Type B pancreatic cell (in vitro differentiated cells): ENCODE data around the gene ATL2. TPM values are rescaled to one million over a fixed set of nuclear protein-coding genes. Genes with fewer than 3 reads are reported as not detected.

Source experiments
- DNase-seq: peaks from one replicate; pipeline ENCODE4 v3.0.0; 2021; ENCODE audit warnings: mixed read lengths; ENCODE audit not compliant: unreplicated experiment; ENCODE audit errors: extremely low spot score
- H3K27ac Mint-ChIP-seq: 2 replicates; pipeline ENCODE4 v1.8.0; 2021; ENCODE audit warnings: mild to moderate bottlenecking, mixed read lengths
- H3K27me3 Mint-ChIP-seq: 2 replicates; pipeline ENCODE4 v1.8.0; 2021; ENCODE audit warnings: mixed read lengths
- H3K36me3 Mint-ChIP-seq: 2 replicates; pipeline ENCODE4 v1.8.0; 2021; ENCODE audit warnings: mixed read lengths
- H3K4me1 Mint-ChIP-seq: one replicate; pipeline ENCODE4 v1.8.0; 2021; ENCODE audit warnings: mixed read lengths; ENCODE audit not compliant: unreplicated experiment
- H3K4me3 Mint-ChIP-seq: 2 replicates; pipeline ENCODE4 v1.8.0; 2021; ENCODE audit warnings: mild to moderate bottlenecking, mixed read lengths
- H3K9me3 Mint-ChIP-seq: 2 replicates; pipeline ENCODE4 v1.8.0; 2021; ENCODE audit warnings: mixed read lengths
- total RNA-seq: library from RNA; stranded (reverse); gene quantifications from 2 replicates; pipeline ENCODE4 v1.2.1, GENCODE V29; 2021; ENCODE audit warnings: low replicate concordance
- TF ChIP-seq, protein P1 (sequence below): fragments of 200-600 bp; sonication (generic); conservative IDR thresholded peaks from 2 replicates; pipeline ENCODE4 v1.5.0; 2021; ENCODE audit warnings: antibody characterized with exemption, mild to moderate bottlenecking

The ATL2 gene
- total RNA-seq, 1 donor from 2014 or later = 62.6 TPM

DNA sequence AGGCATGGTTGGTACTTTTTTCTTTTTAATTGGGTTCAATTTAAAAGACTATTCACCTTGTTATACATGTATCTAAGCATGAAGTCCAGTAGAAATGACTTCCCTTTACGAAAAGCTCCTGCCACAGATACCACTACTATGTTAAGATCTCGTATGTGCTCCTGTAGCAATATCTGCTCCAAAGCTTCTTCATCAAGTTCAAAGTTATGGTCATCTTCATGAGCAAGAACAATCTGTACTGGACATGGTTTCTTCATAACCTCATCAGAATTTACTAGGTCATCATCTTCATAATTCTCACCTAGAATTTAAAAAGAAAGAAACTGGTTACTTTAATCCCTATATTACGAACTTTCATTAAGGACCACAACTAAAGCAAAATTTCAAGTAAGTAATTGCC is 33.9 kb downstream of the ATL2 start:
- Mint-ChIP-seq H3K36me3 (peaks cover 24% of the 10 kb centered on the region), H3K4me1 (no peaks in the 10 kb centered on the region), H3K27me3 (no peaks in the 10 kb centered on the region)

DNA sequence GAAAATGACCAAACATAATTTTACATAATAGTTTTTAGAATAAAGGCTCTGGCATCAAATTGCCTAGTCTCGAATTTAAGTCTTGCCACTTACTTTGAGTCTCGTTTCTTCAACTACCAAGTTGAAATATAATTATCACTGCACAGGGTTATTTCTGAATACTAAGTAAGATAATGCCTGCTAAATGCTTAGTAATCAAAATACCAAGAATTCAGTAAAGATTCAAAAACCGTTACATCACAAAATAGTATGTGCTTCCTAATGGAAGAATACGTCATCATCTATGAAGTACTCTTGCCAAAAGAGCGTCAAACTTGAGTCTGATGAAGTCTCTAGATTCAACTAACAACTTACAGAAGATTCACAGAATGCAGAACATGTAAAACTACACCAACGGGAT is 40.5 kb downstream of the ATL2 start:
- TF ChIP-seq, protein P1, sequence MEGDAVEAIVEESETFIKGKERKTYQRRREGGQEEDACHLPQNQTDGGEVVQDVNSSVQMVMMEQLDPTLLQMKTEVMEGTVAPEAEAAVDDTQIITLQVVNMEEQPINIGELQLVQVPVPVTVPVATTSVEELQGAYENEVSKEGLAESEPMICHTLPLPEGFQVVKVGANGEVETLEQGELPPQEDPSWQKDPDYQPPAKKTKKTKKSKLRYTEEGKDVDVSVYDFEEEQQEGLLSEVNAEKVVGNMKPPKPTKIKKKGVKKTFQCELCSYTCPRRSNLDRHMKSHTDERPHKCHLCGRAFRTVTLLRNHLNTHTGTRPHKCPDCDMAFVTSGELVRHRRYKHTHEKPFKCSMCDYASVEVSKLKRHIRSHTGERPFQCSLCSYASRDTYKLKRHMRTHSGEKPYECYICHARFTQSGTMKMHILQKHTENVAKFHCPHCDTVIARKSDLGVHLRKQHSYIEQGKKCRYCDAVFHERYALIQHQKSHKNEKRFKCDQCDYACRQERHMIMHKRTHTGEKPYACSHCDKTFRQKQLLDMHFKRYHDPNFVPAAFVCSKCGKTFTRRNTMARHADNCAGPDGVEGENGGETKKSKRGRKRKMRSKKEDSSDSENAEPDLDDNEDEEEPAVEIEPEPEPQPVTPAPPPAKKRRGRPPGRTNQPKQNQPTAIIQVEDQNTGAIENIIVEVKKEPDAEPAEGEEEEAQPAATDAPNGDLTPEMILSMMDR = no peak
- Mint-ChIP-seq H3K4me3 (no peak overlapping the region), H3K27ac (no peak overlapping the region), H3K27me3 (no peaks in the 10 kb centered on the region), H3K9me3 (no peaks in the 10 kb centered on the region), H3K4me1 (no peaks in the 10 kb centered on the region), H3K36me3 (peaks cover 27% of the 10 kb centered on the region)
- no peak for DNase-seq

More for the DNA sequence above, 33.9 kb downstream of the ATL2 start:
- Mint-ChIP-seq H3K4me3 (no peak overlapping the region), H3K27ac (no peak overlapping the region), H3K9me3 (peaks cover 5% of the 10 kb centered on the region)
- TF ChIP-seq, protein P1 = no peak
- no peak for DNase-seq

DNA sequence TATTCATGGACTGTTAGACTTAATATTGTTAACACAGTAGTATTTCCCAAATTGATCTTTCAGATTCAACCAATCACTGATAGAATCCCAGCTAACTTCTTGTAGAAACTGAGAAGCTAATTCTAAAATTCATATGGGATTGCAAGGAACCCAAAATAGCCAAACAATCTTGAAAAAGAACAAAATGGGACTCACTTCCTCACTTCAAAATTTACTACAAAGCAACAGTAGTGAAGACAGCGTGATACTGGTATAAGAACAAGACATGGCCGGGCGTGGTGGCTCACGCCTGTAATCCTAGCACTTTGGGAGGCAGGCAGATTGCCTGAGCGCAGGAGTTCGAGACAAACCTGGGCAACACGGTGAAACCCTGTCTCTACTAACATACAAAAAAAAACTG is 46.3 kb downstream of the ATL2 start:
- H3K9me3 Mint-ChIP-seq = no peaks in the 10 kb centered on the region
- H3K27me3 Mint-ChIP-seq = no peaks in the 10 kb centered on the region
- TF ChIP-seq, protein P1 = no peak
- H3K4me3 Mint-ChIP-seq = no peak overlapping the region
- peaks cover 5% of the 10 kb centered on the region for H3K4me1 Mint-ChIP-seq
- peaks cover 35% of the 10 kb centered on the region for H3K36me3 Mint-ChIP-seq
- H3K27ac Mint-ChIP-seq = no peak overlapping the region
- no peak for DNase-seq

DNA sequence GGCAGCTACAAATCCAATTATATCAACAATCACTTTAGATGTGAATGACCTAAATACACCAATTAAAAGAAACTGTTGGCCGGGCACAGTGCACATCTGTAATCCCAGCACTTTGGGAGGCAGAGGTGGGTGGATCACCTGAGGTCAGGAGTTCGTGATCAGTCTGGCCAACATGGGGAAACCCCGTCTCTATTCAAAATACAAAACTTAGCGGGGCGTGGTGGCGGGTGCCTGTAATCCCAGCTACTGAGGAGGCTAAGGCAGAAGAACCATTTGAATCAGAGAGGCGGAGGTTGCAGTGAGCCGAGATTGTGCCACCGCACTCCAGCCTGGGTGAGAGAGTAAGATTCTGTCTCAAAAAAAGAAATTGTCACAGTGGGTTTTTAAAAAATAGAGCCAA is 49.5 kb downstream of the ATL2 start:
- H3K9me3 Mint-ChIP-seq = no peaks in the 10 kb centered on the region
- DNase-seq = no peak
- peaks cover 19% of the 10 kb centered on the region for H3K4me1 Mint-ChIP-seq
- H3K4me3 Mint-ChIP-seq = no peak overlapping the region
- TF ChIP-seq, protein P1 = no peak
- H3K27ac Mint-ChIP-seq = no peak overlapping the region
- no peaks in the 10 kb centered on the region for H3K27me3 Mint-ChIP-seq
- H3K36me3 Mint-ChIP-seq = peaks cover 36% of the 10 kb centered on the region

DNA sequence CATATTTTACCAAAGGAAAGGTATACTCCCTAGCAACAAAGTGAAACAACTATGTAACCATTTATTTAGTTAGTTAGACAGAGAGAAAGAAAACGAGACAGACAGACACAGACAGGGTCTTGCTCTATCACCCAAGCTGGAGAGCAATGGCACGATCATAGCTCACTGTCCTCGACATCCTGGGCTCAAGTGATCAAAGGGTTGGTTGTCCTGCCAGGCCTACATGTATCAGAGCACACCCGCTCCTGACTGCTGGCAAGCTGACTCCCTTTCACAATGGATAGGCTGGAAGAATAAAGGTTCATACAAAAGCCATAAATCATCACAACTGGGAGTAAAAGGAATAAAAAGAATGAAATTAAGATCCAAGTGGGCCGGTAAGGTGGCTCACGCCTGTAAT is 53.5 kb downstream of the ATL2 start:
- H3K4me3 Mint-ChIP-seq = no peak overlapping the region
- H3K4me1 Mint-ChIP-seq = peaks cover 19% of the 10 kb centered on the region
- H3K36me3 Mint-ChIP-seq = peaks cover 21% of the 10 kb centered on the region
- no peaks in the 10 kb centered on the region for H3K27me3 Mint-ChIP-seq
- no peaks in the 10 kb centered on the region for H3K9me3 Mint-ChIP-seq
- no peak overlapping the region for H3K27ac Mint-ChIP-seq
- no peak for DNase-seq
- TF ChIP-seq, protein P1 = no peak
